Measurements from ENCODE around the gene CLIC1. TPM values are rescaled to one million over a fixed set of nuclear protein-coding genes. Genes with fewer than 3 reads are reported as not detected.

CLIC1 gene
- total RNA-seq, 1 experiment from 2014 or later: 431 TPM

- intact Hi-C loops (cut with micrococcal nuclease; ENCODE audit: unreplicated experiment): loop anchor here (5.0 to 10.0 kb wide), 2 partner anchors 57 to 190 kb away; partner anchors contain the start of genes ATP6V1G2, DDX39B and NFKBIL1
- no peaks in the 10 kb centered on the region for H3K27me3 ChIP-seq (replicated peaks; ENCODE audit: insufficient read depth, low read depth, low read length, poor library complexity)
- peaks cover 36% of the 10 kb centered on the region for H3K36me3 ChIP-seq (ENCODE audit: insufficient read depth, low read length, poor library complexity, severe bottlenecking)
- BruUV-seq (replicated peaks): no TSS peak
- peaks cover 39% of the 10 kb centered on the region for H3K4me1 ChIP-seq (ENCODE audit: insufficient read depth, low read length, poor library complexity, severe bottlenecking)
- H3K9me3 ChIP-seq (ENCODE audit: low read depth, low read length, poor library complexity, severe bottlenecking): no peaks in the 10 kb centered on the region
- peak; percentile 63 for DNase-seq (ENCODE audit: low spot score)
- POLR2A ChIA-PET (ENCODE audit: low non-redundant PET): no interaction called here
- H3K4me3 ChIP-seq (ENCODE audit: low read depth, low read length, poor library complexity, severe bottlenecking): peak overlapping the region; percentile 77
- CTCF ChIA-PET: interaction anchor here (0.6 to 0.7 kb wide), 2 partner anchors 92 to 538 kb away, joined by 4 to 6 read pairs; no protein-coding TSS in a partner anchor
- no peak for TF ChIP-seq CTCF (conservative IDR thresholded peaks at IDR 0.05; ENCODE audit: low read depth, low read length)
- TF ChIP-seq EZH2 (IDR thresholded peaks at IDR 0.05; ENCODE audit: borderline replicate concordance, low read depth, low read length, poor library complexity, severe bottlenecking): no peak
- H3K27ac ChIP-seq (ENCODE audit: low read depth, low read length, poor library complexity, severe bottlenecking): peak overlapping the region; percentile 95
Measured at GRCh38 chr6:31734821-31735406, 1.4 kb downstream of the CLIC1 start.

- Histone ChIP-seq H3K36me3 (ENCODE audit: insufficient read depth, low read length, poor library complexity, severe bottlenecking) (peaks cover 36% of the 10 kb centered on the region), H3K4me1 (ENCODE audit: insufficient read depth, low read length, poor library complexity, severe bottlenecking) (peaks cover 39% of the 10 kb centered on the region), H3K27ac (ENCODE audit: low read depth, low read length, poor library complexity, severe bottlenecking) (peak overlapping the region; percentile 95), H3K27me3 (replicated peaks; ENCODE audit: insufficient read depth, low read depth, low read length, poor library complexity) (no peaks in the 10 kb centered on the region), H3K4me3 (ENCODE audit: low read depth, low read length, poor library complexity, severe bottlenecking) (peak overlapping the region; percentile 77), H3K9me3 (ENCODE audit: low read depth, low read length, poor library complexity, severe bottlenecking) (no peaks in the 10 kb centered on the region)
- DNase-seq (ENCODE audit: low spot score): no peak
- CTCF ChIA-PET: no interaction called here
- TF ChIP-seq EZH2 (IDR thresholded peaks at IDR 0.05; ENCODE audit: borderline replicate concordance, low read depth, low read length, poor library complexity, severe bottlenecking): no peak
- TF ChIP-seq CTCF (conservative IDR thresholded peaks at IDR 0.05; ENCODE audit: low read depth, low read length): no peak
- POLR2A ChIA-PET (ENCODE audit: low non-redundant PET): no interaction called here
- no TSS peak for BruUV-seq (replicated peaks)
- intact Hi-C loops (cut with micrococcal nuclease; ENCODE audit: unreplicated experiment): loop anchor here (10.0 kb wide), 1 partner anchor 190 kb away; the partner anchor contains the start of genes ATP6V1G2, DDX39B and NFKBIL1
Measured at GRCh38 chr6:31734247-31734820, 2.0 kb downstream of the CLIC1 start.

- peak overlapping the region; percentile 95 for H3K27ac ChIP-seq (ENCODE audit: low read depth, low read length, poor library complexity, severe bottlenecking)
- intact Hi-C loops (cut with micrococcal nuclease; ENCODE audit: unreplicated experiment): loop anchor here (10.0 kb wide), 1 partner anchor 189 kb away; the partner anchor contains the start of genes ATP6V1G2, DDX39B and NFKBIL1
- H3K4me3 ChIP-seq (ENCODE audit: low read depth, low read length, poor library complexity, severe bottlenecking): peak overlapping the region; percentile 77
- H3K4me1 ChIP-seq (ENCODE audit: insufficient read depth, low read length, poor library complexity, severe bottlenecking): peaks cover 39% of the 10 kb centered on the region
- no peaks in the 10 kb centered on the region for H3K9me3 ChIP-seq (ENCODE audit: low read depth, low read length, poor library complexity, severe bottlenecking)
- no peak for DNase-seq (ENCODE audit: low spot score)
- peaks cover 36% of the 10 kb centered on the region for H3K36me3 ChIP-seq (ENCODE audit: insufficient read depth, low read length, poor library complexity, severe bottlenecking)
- ChIA-PET CTCF (interaction anchor here (0.5 kb wide), 1 partner anchor 102 kb away, joined by 11 read pairs; no protein-coding TSS in a partner anchor), POLR2A (ENCODE audit: low non-redundant PET) (no interaction called here)
- H3K27me3 ChIP-seq (replicated peaks; ENCODE audit: insufficient read depth, low read depth, low read length, poor library complexity): no peaks in the 10 kb centered on the region
- no TSS peak for BruUV-seq (replicated peaks)
- no peak for TF ChIP-seq CTCF (conservative IDR thresholded peaks at IDR 0.05; ENCODE audit: low read depth, low read length)
- TF ChIP-seq EZH2 (IDR thresholded peaks at IDR 0.05; ENCODE audit: borderline replicate concordance, low read depth, low read length, poor library complexity, severe bottlenecking): no peak
Measured at GRCh38 chr6:31733734-31734133, 2.6 kb downstream of the CLIC1 start.

All from A673 (cell line).